K562 (cell line): ENCODE data around the gene RBM34. TPM values are rescaled to one million over a fixed set of nuclear protein-coding genes. Genes with fewer than 3 reads are reported as not detected.

Experiments used
- CLOCK ChIP-seq: fragments of 250-450 bp; sonication (Bioruptor Pico); IDR thresholded peaks from 2 replicates; pipeline ENCODE4 v1.4.0; 2020; ENCODE audit warnings: mild to moderate bottlenecking, moderate library complexity, borderline replicate concordance
- ETS2 ChIP-seq: IDR thresholded peaks from 2 replicates; pipeline ENCODE4 v1.6.1; 2016; ENCODE audit warnings: borderline replicate concordance, missing genetic modification characterization, mild to moderate bottlenecking, moderate library complexity, missing compliant biosample characterization; ENCODE audit not compliant: poor library complexity, severe bottlenecking
- FIP1L1 ChIP-seq: fragments of 200-400 bp; formaldehyde crosslinking; IDR thresholded peaks from 2 replicates; pipeline ENCODE4 v1.6.1; 2018; ENCODE audit warnings: mild to moderate bottlenecking, low read depth, low read length; ENCODE audit not compliant: poor library complexity, severe bottlenecking
- FOXP1 ChIP-seq: sonication (generic); formaldehyde crosslinking; IDR thresholded peaks from 2 replicates; pipeline ENCODE4 v1.8.0; 2022; ENCODE audit warnings: mild to moderate bottlenecking, missing genetic modification reagents
- GABPA ChIP-seq: fragments of 200-800 bp; sonication (Bioruptor generic); conservative IDR thresholded peaks from 2 replicates; pipeline ENCODE4 v1.6.1; 2016; ENCODE audit warnings: low read depth, missing genetic modification characterization, missing compliant biosample characterization
- HBP1 ChIP-seq: fragments of 450-650 bp; formaldehyde crosslinking; IDR thresholded peaks from 2 replicates; pipeline ENCODE4 v1.4.0; 2022; ENCODE audit warnings: missing genetic modification characterization
- MXD1 ChIP-seq: fragments of 250-450 bp; sonication (Bioruptor Pico); IDR thresholded peaks from 2 replicates; pipeline ENCODE4 v1.8.0; 2021; ENCODE audit warnings: borderline replicate concordance, mild to moderate bottlenecking, moderate library complexity; ENCODE audit not compliant: poor library complexity, severe bottlenecking
- NELFE ChIP-seq: IDR thresholded peaks from 2 replicates; pipeline ENCODE4 v1.6.1; 2011; ENCODE audit warnings: mild to moderate bottlenecking; ENCODE audit not compliant: insufficient read depth, insufficient read length
- POLR2A ChIP-seq: fragments of 450-650 bp; conservative IDR thresholded peaks from 2 replicates; pipeline ENCODE4 v1.6.1; 2016
- PRDM10 ChIP-seq: fragments of 450-650 bp; IDR thresholded peaks from 2 replicates; pipeline ENCODE4 v1.6.1; 2018; ENCODE audit not compliant: partially characterized antibody
- RBM22 ChIP-seq: fragments of 200-400 bp; formaldehyde crosslinking; IDR thresholded peaks from 2 replicates; pipeline ENCODE4 v1.6.1; 2018; ENCODE audit warnings: low read length, low read depth; ENCODE audit not compliant: poor library complexity, severe bottlenecking
- TFAP4 ChIP-seq: sonication (generic); formaldehyde crosslinking; IDR thresholded peaks from 2 replicates; pipeline ENCODE4 v1.8.0; 2022; ENCODE audit warnings: missing genetic modification reagents, mild to moderate bottlenecking, moderate library complexity, borderline replicate concordance
- VEZF1 ChIP-seq: fragments of 200-800 bp; sonication (Bioruptor generic); IDR thresholded peaks from 2 replicates; pipeline ENCODE4 v1.6.1; 2017; ENCODE audit warnings: missing genetic modification characterization, missing compliant biosample characterization
- ZNF24 ChIP-seq: fragments of 450-650 bp; IDR thresholded peaks from 2 replicates; pipeline ENCODE4 v1.6.1; 2016
- ZNF311 ChIP-seq: fragments of 250-450 bp; sonication (Bioruptor Pico); IDR thresholded peaks from 2 replicates; pipeline ENCODE4 v1.4.0; 2020; ENCODE audit warnings: mild to moderate bottlenecking, moderate library complexity
- ZNF436 ChIP-seq: fragments of 250-450, 450-650 bp; sonication (Bioruptor Pico); formaldehyde crosslinking; IDR thresholded peaks from 2 replicates; pipeline ENCODE4 v1.7.0; 2020; ENCODE audit warnings: mild to moderate bottlenecking
- polyA plus RNA-seq, 8 experiments: library from polyadenylated mRNA; depleted of rRNA in 4 of 8; stranded (reverse) in 5 of 8; unstranded in 3 of 8; fragments of >200 nt; fragmentation: Nextera tagmentation in 2 of 8; fragmentation: Illumina TruSeq in 1 of 8; extraction: Ambion mirVana in 2 of 8; extraction: Trizol in 1 of 8; gene quantifications; 2 replicates each; pipeline versions ENCODE4 v1.2.1 to v1.2.3, GENCODE V29; 2011 to 2014; ENCODE audit warnings: inconsistent platforms in 1 of 8, missing spikeins in 1 of 8
- total RNA-seq, 7 experiments: library from RNA; depleted of rRNA in 6 of 7; stranded (reverse); fragments of >200 nt in 6 of 7; fragmentation: Illumina TruSeq in 2 of 7; extraction: Trizol in 2 of 7; gene quantifications; 2 replicates each; pipeline versions ENCODE4 v1.2.1 to v1.2.3, GENCODE V29; 2011 to 2021; ENCODE audit warnings: low replicate concordance in 1 of 7

RBM34 gene
- total and polyA plus RNA-seq, 9 of the 15 experiments (the other 6 are each of a cell fraction or from before 2014, with no cell fraction given): 64.0 to 178 (median 124) TPM

- TF ChIP-seq PRDM10: no peak
- TF ChIP-seq POLR2A: no peak
- TF ChIP-seq ZNF24: no peak
- no peak for TF ChIP-seq ZNF311 (CRISPR knock-in tag)
- TF ChIP-seq NELFE: no peak
- no peak for TF ChIP-seq FIP1L1
- TF ChIP-seq ZNF436 (CRISPR knock-in tag): no peak
- no peak for TF ChIP-seq GABPA (tag)
- TF ChIP-seq HBP1 (CRISPR knock-in tag): no peak
- TF ChIP-seq VEZF1 (CRISPR knock-in tag): no peak; the same call in 1 of the 2 replicates
- TF ChIP-seq ETS2 (tag): no peak
- no peak for TF ChIP-seq MXD1 (CRISPR knock-in tag)
- TF ChIP-seq FOXP1: no peak
- TF ChIP-seq RBM22: no peak
- TF ChIP-seq CLOCK: no peak
- TF ChIP-seq TFAP4 (CRISPR knock-in tag): no peak
These were observed 47.7 kb downstream of the RBM34 start (continued) for GRCh38 chr1:235113183-235113917.
